HG02678 (cell line): ENCODE results near the gene TNPO3.
A peak's percentile ranks its signal among the peaks of the same experiment; 100 is the strongest.

Source experiments
- ATAC-seq: cut with Tn5 transposase; IDR thresholded peaks from one replicate; pipeline ENCODE4 v1.9.1; 2021; ENCODE audit warnings: mild to moderate bottlenecking, moderate library complexity; ENCODE audit not compliant: unreplicated experiment

The TNPO3 gene

GRCh38 chr7:129054438-129055293 is at the start of gene TNPO3:
TSS of gene TNPO3 (minus strand) at chr7:129055111. CDS start at chr7:129054770, 341 bp downstream.
- peak; percentile 73 for ATAC-seq

GRCh38 chr7:129103561-129104324 is 48.8 kb upstream of the TNPO3 start:
- ATAC-seq, result no peak

GRCh38 chr7:129101746-129102145 is 46.8 kb upstream of the TNPO3 start:
- ATAC-seq, result no peak

GRCh38 chr7:129100827-129101166 is 45.9 kb upstream of the TNPO3 start:
- no peak for ATAC-seq

- no peak for ATAC-seq
These were observed 43.6 kb upstream of the TNPO3 start for GRCh38 chr7:129098409-129099084.

GRCh38 chr7:129095258-129095657 is 40.3 kb upstream of the TNPO3 start:
- ATAC-seq, result peak; percentile 90

- ATAC-seq, result no peak
These were observed 39.6 kb upstream of the TNPO3 start for GRCh38 chr7:129094501-129094900.

- ATAC-seq, result no peak
These were observed 39.1 kb upstream of the TNPO3 start for GRCh38 chr7:129093867-129094456.

- peak; percentile 45 for ATAC-seq
These were observed 36.6 kb upstream of the TNPO3 start for GRCh38 chr7:129091484-129092002.

- ATAC-seq, result no peak
These were observed 35.5 kb upstream of the TNPO3 start for GRCh38 chr7:129090300-129090907.

- ATAC-seq, result peak; percentile 78
These were observed 34.8 kb upstream of the TNPO3 start for GRCh38 chr7:129089521-129090212.

- ATAC-seq, result no peak
These were observed 30.1 kb upstream of the TNPO3 start for GRCh38 chr7:129084801-129085551.

- ATAC-seq, result no peak
These were observed 28.6 kb upstream of the TNPO3 start for GRCh38 chr7:129083525-129083924.

GRCh38 chr7:129078455-129078854 is 23.5 kb upstream of the TNPO3 start:
- no peak for ATAC-seq

GRCh38 chr7:129076886-129077285 is 22.0 kb upstream of the TNPO3 start:
- no peak for ATAC-seq

GRCh38 chr7:129074994-129075393 is 20.1 kb upstream of the TNPO3 start:
- ATAC-seq, result no peak

GRCh38 chr7:129074361-129074871 is 19.5 kb upstream of the TNPO3 start:
- no peak for ATAC-seq

- no peak for ATAC-seq
These were observed 18.8 kb upstream of the TNPO3 start for GRCh38 chr7:129073738-129074137.

- ATAC-seq, result no peak
These were observed 18.3 kb upstream of the TNPO3 start for GRCh38 chr7:129073204-129073603.
